Urinary bladder (tissue), 4 donors: ENCODE results near the gene HIRA. TPM values are rescaled to one million over a fixed set of nuclear protein-coding genes. Genes with fewer than 3 reads are reported as not detected.
A peak's percentile ranks its signal among the peaks of the same experiment; 100 is the strongest.

ENCODE experiments used
- DNase-seq: peaks from one replicate; pipeline ENCODE4 v3.0.0-alpha.2; 2015; ENCODE audit errors: extremely low spot score
- H3K27ac ChIP-seq: one replicate; pipeline ENCODE4 v1.5.1; 2013; ENCODE audit warnings: low read depth, mild to moderate bottlenecking, moderate library complexity
- H3K36me3 ChIP-seq: one replicate; pipeline ENCODE4 v1.6.1; 2013; ENCODE audit warnings: mild to moderate bottlenecking, moderate library complexity; ENCODE audit not compliant: insufficient read depth
- H3K4me1 ChIP-seq: one replicate; pipeline ENCODE4 v1.6.1; 2013; ENCODE audit warnings: mild to moderate bottlenecking, moderate library complexity; ENCODE audit not compliant: insufficient read depth
- H3K4me3 ChIP-seq: one replicate; pipeline ENCODE4 v1.5.1; 2013; ENCODE audit warnings: low read depth, low read length
- WGBS: extraction: QIAGEN DNeasy Blood & Tissue Kit; methylation state at CpG from one replicate; pipeline ENCODE4 v1.1.7; 2013; 5-methylcytosine and 5-hydroxymethylcytosine counted together
- polyA plus RNA-seq: library from polyadenylated mRNA; stranded (reverse); fragments of 200-250 nt; gene quantifications from one replicate; pipeline ENCODE4 v1.2.3, GENCODE V29; 2013
- total RNA-seq: library from RNA; depleted of rRNA; stranded (reverse); fragments of >200 nt; gene quantifications from one replicate; pipeline ENCODE4 v1.2.3, GENCODE V29; 2014
- donor health status: healthy with polysubstance abuse.
- donor health status: healthy.

HIRA gene, protein sequence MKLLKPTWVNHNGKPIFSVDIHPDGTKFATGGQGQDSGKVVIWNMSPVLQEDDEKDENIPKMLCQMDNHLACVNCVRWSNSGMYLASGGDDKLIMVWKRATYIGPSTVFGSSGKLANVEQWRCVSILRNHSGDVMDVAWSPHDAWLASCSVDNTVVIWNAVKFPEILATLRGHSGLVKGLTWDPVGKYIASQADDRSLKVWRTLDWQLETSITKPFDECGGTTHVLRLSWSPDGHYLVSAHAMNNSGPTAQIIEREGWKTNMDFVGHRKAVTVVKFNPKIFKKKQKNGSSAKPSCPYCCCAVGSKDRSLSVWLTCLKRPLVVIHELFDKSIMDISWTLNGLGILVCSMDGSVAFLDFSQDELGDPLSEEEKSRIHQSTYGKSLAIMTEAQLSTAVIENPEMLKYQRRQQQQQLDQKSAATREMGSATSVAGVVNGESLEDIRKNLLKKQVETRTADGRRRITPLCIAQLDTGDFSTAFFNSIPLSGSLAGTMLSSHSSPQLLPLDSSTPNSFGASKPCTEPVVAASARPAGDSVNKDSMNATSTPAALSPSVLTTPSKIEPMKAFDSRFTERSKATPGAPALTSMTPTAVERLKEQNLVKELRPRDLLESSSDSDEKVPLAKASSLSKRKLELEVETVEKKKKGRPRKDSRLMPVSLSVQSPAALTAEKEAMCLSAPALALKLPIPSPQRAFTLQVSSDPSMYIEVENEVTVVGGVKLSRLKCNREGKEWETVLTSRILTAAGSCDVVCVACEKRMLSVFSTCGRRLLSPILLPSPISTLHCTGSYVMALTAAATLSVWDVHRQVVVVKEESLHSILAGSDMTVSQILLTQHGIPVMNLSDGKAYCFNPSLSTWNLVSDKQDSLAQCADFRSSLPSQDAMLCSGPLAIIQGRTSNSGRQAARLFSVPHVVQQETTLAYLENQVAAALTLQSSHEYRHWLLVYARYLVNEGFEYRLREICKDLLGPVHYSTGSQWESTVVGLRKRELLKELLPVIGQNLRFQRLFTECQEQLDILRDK
- total RNA-seq (8.7 TPM), polyA plus RNA-seq (21.9 TPM)

DNA sequence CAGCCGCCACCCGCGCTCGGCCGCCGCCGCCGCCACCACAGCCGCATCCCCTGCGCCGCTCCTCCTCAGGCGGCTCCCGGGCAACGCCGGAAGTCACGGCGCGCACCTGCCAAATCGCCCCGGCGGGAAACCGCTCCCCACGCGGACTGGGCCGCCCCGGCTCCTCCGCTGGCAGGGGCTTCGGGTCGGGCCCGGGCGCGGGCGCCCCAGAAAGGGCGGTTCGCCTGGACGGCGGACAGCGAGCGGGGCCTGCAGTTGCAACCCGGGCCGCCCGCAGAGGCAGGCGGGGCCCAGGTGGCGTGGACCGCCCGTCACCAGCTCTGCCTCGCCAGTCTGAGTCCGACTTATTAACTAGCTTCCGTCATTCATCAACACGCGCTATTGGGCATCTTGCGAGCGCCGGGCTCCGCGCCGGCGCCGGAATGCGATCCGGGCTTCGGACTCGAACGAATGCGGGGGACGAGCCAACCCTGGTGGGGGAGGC lies at the start of gene HIRA:
Gene HIRA (minus strand): TSS at position 85 of the 484 bp plus-strand sequence. CDS start 257 bp downstream, outside the sequence.
- WGBS, result under 1% methylated on average over 66 of the region's 66 CpGs
- DNase-seq, result peak; percentile 26
- Histone ChIP-seq H3K4me1 (no peaks in the 10 kb centered on the region), H3K27ac (peak within 1 kb of the TSS; percentile 92), H3K36me3 (no peaks in the 10 kb centered on the region), H3K4me3 (peak within 1 kb of the TSS; percentile 99)

DNA sequence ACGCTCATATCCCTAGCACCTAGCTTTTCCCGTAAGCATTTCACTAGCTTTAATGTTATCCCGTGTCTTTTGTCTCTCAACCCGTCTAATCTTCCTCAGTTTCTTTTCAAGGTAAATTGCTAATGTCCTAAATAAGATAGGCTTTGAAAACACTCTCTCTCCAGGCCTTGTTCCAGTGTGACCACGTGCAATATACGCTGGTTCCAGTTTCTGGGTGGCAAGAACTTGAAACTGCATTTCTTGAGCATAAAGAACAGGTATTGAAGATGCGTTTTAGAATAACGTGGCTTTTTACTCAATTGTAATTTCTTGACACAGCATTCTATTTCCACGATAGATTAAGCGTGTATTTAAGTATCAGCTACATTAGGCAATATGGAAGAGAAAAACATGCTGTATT lies 49.3 kb upstream of the HIRA start:
- Histone ChIP-seq H3K36me3 (no peaks in the 10 kb centered on the region), H3K4me1 (no peaks in the 10 kb centered on the region), H3K4me3 (no peak overlapping the region), H3K27ac (no peak overlapping the region)
- no peak for DNase-seq
- 69% methylated on average over 10 of the region's 10 CpGs for WGBS

DNA sequence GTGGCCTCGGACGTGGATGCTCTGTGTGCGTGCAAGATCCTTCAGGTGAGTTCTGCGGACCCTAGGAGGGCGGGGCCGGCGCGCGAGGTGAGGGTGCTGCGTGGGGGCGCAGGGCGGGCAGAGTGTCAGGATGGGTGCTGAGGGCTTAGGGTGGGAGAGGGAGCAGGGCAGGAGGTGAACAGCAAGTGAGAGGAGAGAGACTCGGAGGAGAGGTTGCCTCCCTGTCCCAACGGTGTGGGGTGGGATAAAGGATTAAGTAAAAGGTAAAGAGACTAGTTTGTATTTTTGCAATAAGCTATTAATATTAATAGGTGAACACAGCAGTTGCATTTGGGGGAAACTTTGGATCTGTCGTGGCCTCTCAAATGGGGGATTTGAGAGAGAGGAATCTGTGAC lies 48.6 kb upstream of the HIRA start:
- WGBS, result under 1% methylated on average over 15 of the region's 15 CpGs
- no peak for DNase-seq
- H3K36me3 ChIP-seq, result no peaks in the 10 kb centered on the region
- H3K4me1 ChIP-seq, result no peaks in the 10 kb centered on the region
- H3K4me3 ChIP-seq, result peak overlapping the region; percentile 16
- no peak overlapping the region for H3K27ac ChIP-seq

DNA sequence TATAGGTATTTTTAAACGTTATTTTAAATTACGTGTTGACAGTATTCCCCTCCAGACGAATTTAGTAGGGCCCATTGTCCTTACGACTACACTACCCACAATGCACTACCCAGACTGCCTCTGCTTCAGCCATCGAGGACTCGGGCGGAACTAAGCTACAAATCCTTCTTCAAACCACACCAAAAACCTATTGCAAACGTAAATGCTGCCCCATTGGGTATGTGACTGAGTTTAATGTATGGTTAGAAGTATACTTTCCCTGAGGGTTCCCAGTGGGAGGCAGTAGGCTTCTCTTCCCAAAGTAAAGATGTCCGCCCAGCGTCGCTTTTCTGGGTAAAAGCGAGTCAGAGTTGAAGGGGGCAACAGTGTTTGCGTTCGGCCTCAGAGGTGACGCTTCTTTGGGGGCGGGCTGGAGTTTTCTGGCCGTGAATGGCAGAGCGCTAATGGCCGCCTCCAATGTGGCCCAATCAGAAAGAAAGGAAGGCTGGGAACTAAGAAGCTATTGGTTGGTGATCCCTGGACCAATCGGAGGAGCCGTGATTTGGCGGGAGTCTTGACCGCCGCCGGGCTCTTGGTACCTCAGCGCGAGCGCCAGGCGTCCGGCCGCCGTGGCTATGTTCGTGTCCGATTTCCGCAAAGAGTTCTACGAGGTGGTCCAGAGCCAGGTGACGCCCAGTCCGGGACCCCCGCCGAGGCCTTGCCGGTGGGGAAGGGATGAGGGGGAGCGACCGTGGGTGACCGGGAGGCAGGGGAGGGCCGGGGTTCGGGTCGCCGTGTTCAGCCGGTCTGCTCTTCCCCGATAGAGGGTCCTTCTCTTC lies 48.0 kb upstream of the HIRA start, which contains the start of gene CDC45:
Gene CDC45 (plus strand): TSS at position 566 of the 818 bp plus-strand sequence. CDS start 49 bp downstream, at position 615.
- peak; percentile 99 for DNase-seq
- Histone ChIP-seq H3K27ac (peak within 1 kb of the TSS; percentile 97), H3K4me1 (no peaks in the 10 kb centered on the region), H3K36me3 (no peaks in the 10 kb centered on the region), H3K4me3 (peak within 1 kb of the TSS; percentile 81)
- under 1% methylated on average over 50 of the region's 50 CpGs for WGBS

DNA sequence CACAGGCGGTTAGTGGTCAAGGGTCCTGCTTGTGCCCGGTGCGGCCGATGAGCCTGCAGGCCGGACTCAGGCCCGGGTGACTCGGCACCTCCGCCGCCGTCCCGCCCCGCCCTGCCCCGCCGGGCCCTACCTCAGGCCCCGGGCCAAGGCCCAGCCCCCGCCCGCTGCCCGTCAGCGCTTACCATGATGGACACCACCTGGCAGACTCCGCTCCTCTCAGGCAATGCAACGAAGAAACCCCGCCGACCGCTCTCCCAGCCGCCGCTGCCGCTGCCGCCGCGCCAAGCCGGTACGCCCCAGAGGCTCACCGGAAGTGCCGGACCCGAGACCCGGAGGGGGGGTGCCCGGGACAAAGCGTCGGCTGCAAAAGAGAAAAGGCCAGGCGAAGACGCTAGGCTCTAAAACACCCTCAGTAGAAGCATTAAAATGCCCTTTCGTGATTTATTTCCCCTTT lies 47.4 kb upstream of the HIRA start, which contains the start of gene UFD1:
Gene UFD1 (minus strand): TSS at position 293 of the 454 bp plus-strand sequence. CDS start 108 bp downstream, at position 185.
- WGBS, result under 1% methylated on average over 42 of the region's 42 CpGs

DNA sequence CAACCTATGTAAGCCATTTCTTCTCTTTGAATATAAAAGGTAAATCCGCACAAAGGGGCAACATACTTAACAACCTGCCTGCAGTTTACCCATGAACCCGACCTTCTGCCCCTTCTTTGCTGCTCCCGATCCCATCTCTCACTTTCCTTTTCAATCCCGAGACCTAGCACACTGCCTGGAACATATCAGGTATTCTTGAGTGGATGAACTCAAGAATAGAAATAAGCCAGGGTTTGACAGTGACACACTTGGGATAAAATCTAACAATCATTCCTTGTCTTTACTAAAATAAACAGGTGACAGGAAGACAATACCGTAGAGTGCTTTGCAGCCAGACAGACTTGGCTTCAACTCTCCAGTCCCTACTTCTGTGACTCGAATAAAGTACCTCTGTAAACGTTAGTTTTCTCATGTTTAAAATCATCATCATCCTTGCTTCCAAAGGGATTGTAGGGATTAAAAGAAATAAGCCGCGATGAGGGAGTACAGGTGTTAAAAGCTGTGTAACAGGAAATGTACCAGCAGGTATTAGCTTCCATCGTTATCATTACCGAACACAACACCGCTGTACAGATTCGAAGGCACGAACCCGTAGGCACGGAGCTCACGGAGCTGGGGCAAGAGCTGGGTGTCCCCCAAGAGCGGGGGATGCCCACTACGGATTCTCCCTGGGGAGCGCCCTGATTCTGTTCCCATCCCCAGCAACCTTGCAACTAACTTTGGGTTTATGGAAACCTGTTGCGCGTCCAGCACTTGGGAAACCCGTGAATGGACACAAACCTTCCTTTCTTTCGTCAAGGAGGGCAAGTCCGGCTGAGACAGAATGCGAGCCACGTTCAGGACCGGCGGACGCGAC lies 46.7 kb upstream of the HIRA start:
- DNase-seq, result no peak
- WGBS, result 1% methylated on average over 31 of the region's 31 CpGs
- Histone ChIP-seq H3K4me3 (peak overlapping the region; percentile 81), H3K36me3 (no peaks in the 10 kb centered on the region), H3K27ac (no peak overlapping the region), H3K4me1 (no peaks in the 10 kb centered on the region)

More for the DNA sequence above, 47.4 kb upstream of the HIRA start, which contains the start of gene UFD1:
- Histone ChIP-seq H3K4me3 (peak within 1 kb of the TSS; percentile 81), H3K4me1 (no peaks in the 10 kb centered on the region), H3K36me3 (no peaks in the 10 kb centered on the region), H3K27ac (peak within 1 kb of the TSS; percentile 97)
- no peak for DNase-seq

DNA sequence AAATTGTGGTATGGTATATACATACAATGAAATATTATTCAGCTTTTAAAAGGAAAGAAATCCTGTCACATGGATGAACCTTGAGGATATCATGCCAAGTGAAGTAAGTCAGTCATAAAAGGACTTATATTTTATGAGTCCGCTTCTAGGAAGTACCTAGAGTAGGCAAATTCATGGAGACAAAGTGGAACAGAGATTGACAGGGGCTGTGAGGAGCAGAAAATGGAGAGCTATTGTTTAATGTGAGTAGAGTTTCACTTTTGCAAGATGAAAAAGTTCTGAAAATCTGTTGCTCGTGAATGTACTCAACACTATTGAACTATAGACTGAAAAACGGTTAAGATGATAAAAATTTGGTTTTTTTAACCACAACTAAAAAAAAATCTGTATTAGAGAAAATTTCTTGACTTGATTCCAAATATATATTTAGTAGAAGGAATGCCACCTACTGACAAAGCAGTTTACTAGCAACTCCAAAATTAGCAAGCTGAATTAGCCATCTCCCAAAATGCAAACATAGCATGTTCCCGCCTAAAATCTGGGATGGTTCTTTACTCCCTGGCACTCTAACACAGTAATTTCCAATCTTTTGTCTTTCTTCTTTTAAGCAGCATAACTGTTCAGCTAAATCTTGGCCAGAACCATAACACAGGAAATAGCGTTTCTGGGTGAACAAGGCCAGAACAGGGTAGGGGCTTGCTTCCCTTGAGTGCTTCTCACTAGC lies 46.0 kb upstream of the HIRA start:
- Histone ChIP-seq H3K4me1 (no peaks in the 10 kb centered on the region), H3K36me3 (no peaks in the 10 kb centered on the region), H3K4me3 (peak overlapping the region; percentile 81), H3K27ac (no peak overlapping the region)
- 29% methylated on average over 5 of the region's 5 CpGs for WGBS
- DNase-seq, result no peak

DNA sequence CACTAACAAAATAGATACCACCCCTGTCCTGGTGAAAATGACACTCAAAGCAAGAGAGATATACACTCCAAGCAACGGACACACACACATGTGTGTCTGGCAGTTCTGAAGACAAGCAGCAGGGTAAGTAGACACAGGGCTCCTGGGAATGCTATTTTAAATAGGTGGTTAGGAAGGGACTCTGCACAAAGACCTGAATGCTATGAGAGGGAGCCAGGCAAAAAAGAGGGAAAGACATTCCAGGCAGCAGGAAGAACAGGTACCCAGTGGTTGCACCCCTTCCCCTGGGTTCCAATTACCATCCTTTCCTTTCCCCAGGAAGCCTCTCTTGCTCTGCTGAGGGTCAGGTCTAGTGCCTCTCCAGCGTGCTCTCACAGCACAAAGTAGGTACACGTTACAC lies 44.5 kb upstream of the HIRA start:
- no peak overlapping the region for H3K4me3 ChIP-seq
- H3K36me3 ChIP-seq, result peaks cover 3% of the 10 kb centered on the region
- no peak for DNase-seq
- no peaks in the 10 kb centered on the region for H3K4me1 ChIP-seq
- H3K27ac ChIP-seq, result no peak overlapping the region
- WGBS, result 80% methylated on average over 3 of the region's 3 CpGs

DNA sequence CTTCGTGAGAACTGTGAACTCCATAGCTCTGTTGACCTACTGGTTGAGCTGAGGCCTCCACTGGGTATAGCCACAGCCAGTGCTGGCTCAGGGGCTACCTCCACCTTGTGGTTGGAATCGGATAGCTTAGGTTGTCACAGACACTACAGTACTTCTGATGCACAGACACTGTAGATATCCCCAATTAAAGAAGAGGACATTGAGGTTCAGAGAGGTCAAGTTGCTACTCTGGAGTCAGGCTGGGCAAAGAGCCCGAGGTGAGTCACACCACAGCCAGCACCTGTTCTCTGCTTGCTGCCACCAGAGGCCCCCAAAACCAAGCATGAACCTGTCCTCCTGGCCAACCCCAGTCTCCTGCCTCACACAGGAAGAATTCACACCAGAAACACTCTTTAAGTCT lies 42.0 kb upstream of the HIRA start:
- Histone ChIP-seq H3K4me3 (no peak overlapping the region), H3K27ac (no peak overlapping the region), H3K36me3 (peaks cover 12% of the 10 kb centered on the region), H3K4me1 (no peaks in the 10 kb centered on the region)
- 82% methylated on average over 3 of the region's 3 CpGs for WGBS
- DNase-seq, result no peak

DNA sequence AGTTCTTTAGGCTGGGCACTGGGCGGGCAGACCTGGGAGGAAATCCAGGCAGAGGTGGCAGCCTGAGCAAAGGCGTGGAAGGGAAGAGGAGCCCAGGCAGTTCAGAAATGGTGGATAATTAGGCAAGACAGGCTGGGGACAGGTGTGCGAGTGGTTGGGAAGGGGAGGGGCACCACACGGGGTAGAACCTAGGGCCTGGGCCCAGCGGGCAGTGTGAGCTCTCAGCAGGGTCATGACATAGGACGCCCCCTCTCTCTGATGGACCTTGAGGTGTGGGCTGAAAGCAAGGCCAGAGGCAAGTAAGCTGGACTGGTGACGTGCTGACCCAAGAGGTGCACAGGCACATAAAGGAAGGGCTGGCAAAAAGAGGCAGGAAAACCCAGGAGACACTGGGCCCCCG lies 40.7 kb upstream of the HIRA start:
- Histone ChIP-seq H3K4me3 (no peak overlapping the region), H3K4me1 (no peaks in the 10 kb centered on the region), H3K36me3 (peaks cover 16% of the 10 kb centered on the region), H3K27ac (no peak overlapping the region)
- no peak for DNase-seq
- 91% methylated on average over 8 of the region's 8 CpGs for WGBS

DNA sequence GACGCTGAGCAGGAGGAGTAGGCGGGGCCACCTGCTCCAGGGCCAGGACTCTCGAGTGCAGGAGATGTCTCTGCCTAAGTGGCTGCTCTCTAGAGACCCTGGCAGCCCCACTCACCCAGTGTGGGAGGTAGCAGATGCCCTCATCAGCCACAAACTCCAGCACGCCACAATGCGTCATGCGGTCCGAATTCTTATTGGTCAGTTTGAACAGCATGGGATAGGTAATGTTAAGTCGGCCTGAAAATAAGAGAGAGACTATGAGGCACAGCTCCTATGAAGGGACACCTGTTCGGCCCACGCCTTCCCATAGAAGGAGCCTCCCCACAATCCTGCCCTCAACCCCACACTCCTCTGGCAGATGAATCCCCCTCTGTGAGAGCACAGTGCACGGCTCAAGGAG lies 40.0 kb upstream of the HIRA start:
- H3K4me1 ChIP-seq, result no peaks in the 10 kb centered on the region
- 92% methylated on average over 11 of the region's 11 CpGs for WGBS
- H3K36me3 ChIP-seq, result peaks cover 19% of the 10 kb centered on the region
- no peak overlapping the region for H3K4me3 ChIP-seq
- no peak overlapping the region for H3K27ac ChIP-seq
- no peak for DNase-seq
